Neuronal stem cell (in vitro differentiated cells): ENCODE data around the gene SLC16A7.

Experiments used
- DNase-seq: peaks from one replicate; pipeline ENCODE4 v3.0.0-alpha.2; 2013; ENCODE audit warnings: low spot score
- H2AFZ ChIP-seq: one replicate; pipeline ENCODE4 v1.6.1; 2013; ENCODE audit warnings: mild to moderate bottlenecking, low read length, inconsistent platforms
- H2AK5ac ChIP-seq: 2 replicates; pipeline ENCODE4 v1.6.1; 2013; ENCODE audit warnings: low read depth, mild to moderate bottlenecking, inconsistent platforms, low read length, moderate library complexity, mixed read lengths
- H2BK120ac ChIP-seq: 2 replicates; pipeline ENCODE4 v1.6.1; 2013; ENCODE audit warnings: low read depth, mild to moderate bottlenecking, inconsistent platforms, low read length, moderate library complexity, mixed read lengths
- H2BK12ac ChIP-seq: one replicate; pipeline ENCODE4 v1.6.1; 2013; ENCODE audit warnings: low read length, inconsistent platforms
- H2BK15ac ChIP-seq: 2 replicates; pipeline ENCODE4 v1.6.1; 2013; ENCODE audit warnings: mild to moderate bottlenecking, low read length, inconsistent platforms, mixed read lengths
- H2BK5ac ChIP-seq: one replicate; pipeline ENCODE4 v1.6.1; 2013; ENCODE audit warnings: inconsistent platforms, mild to moderate bottlenecking, low read length, moderate library complexity
- H3K14ac ChIP-seq: one replicate; pipeline ENCODE4 v1.6.1; 2013; ENCODE audit warnings: low read length, inconsistent platforms
- H3K18ac ChIP-seq: 2 replicates; pipeline ENCODE4 v1.6.1; 2013; ENCODE audit warnings: low read length, inconsistent platforms
- H3K23ac ChIP-seq: 2 replicates; pipeline ENCODE4 v1.6.1; 2013; ENCODE audit warnings: low read depth, mild to moderate bottlenecking, mixed read lengths, low read length, inconsistent platforms; ENCODE audit not compliant: poor library complexity
- H3K27ac ChIP-seq: replicated peaks from 3 replicates; pipeline ENCODE4 v1.5.1; 2013; ENCODE audit warnings: low read length, inconsistent platforms
- H3K27me3 ChIP-seq, 3 experiments: 2 replicates each; pipeline ENCODE4 v1.6.1; 2013; ENCODE audit warnings: low read length in 3 of 3, mild to moderate bottlenecking in 2 of 3, inconsistent platforms in 1 of 3, low read depth in 1 of 3, mixed read lengths in 1 of 3, moderate library complexity in 1 of 3; ENCODE audit not compliant: control insufficient read depth in 3 of 3, insufficient read depth in 3 of 3
- H3K36me3 ChIP-seq, 2 donors: replicated peaks in 1 of 2; 2 replicates each; pipeline ENCODE4 v1.6.1; 2013; ENCODE audit warnings: low read length in 2 of 2; ENCODE audit not compliant: control insufficient read depth in 2 of 2, insufficient read depth in 2 of 2
- H3K4ac ChIP-seq: 2 replicates; pipeline ENCODE4 v1.6.1; 2013; ENCODE audit warnings: inconsistent platforms, mild to moderate bottlenecking, low read length, moderate library complexity
- H3K4me1 ChIP-seq, 2 donors: 1 replicate in 1 of 2; 2 replicates in 1 of 2; pipeline ENCODE4 v1.6.1; 2013; ENCODE audit warnings: low read length in 2 of 2, low read depth in 1 of 2; ENCODE audit not compliant: control insufficient read depth in 2 of 2, insufficient read depth in 1 of 2
- H3K4me2 ChIP-seq: one replicate; pipeline ENCODE4 v1.6.1; 2013; ENCODE audit warnings: mild to moderate bottlenecking, low read length, inconsistent platforms; ENCODE audit not compliant: insufficient read depth, poor library complexity, severe bottlenecking
- H3K4me3 ChIP-seq, 2 donors: 2 replicates each; pipeline ENCODE4 v1.5.1; 2013; ENCODE audit warnings: low read length in 2 of 2, mild to moderate bottlenecking in 2 of 2, inconsistent platforms in 1 of 2, moderate library complexity in 1 of 2
- H3K79me1 ChIP-seq: one replicate; pipeline ENCODE4 v1.6.1; 2013; ENCODE audit warnings: low read depth, mild to moderate bottlenecking, inconsistent platforms, low read length, moderate library complexity
- H3K9ac ChIP-seq: one replicate; pipeline ENCODE4 v1.6.1; 2013; ENCODE audit warnings: mild to moderate bottlenecking, low read depth, low read length, inconsistent platforms; ENCODE audit not compliant: poor library complexity
- H3K9me3 ChIP-seq, 2 donors: replicated peaks in 1 of 2; 2 replicates each; pipeline versions ENCODE3 to v1.6.1; 2013; ENCODE audit warnings: low read length in 2 of 2, mild to moderate bottlenecking in 2 of 2, inconsistent platforms in 1 of 2, low read depth in 1 of 2, mixed read lengths in 1 of 2, moderate library complexity in 1 of 2; ENCODE audit not compliant: control insufficient read depth in 2 of 2, insufficient read depth in 1 of 2
- H4K8ac ChIP-seq: one replicate; pipeline ENCODE4 v1.6.1; 2013; ENCODE audit warnings: low read depth, mild to moderate bottlenecking, inconsistent platforms, low read length, moderate library complexity
- H4K91ac ChIP-seq: one replicate; pipeline ENCODE4 v1.6.1; 2013; ENCODE audit warnings: low read length, low read depth, mild to moderate bottlenecking, inconsistent platforms; ENCODE audit not compliant: poor library complexity
- WGBS, 2 donors: extraction: QIAGEN DNeasy Blood & Tissue Kit; methylation state at CpG; one replicate each; pipeline ENCODE4 v1.1.7; 2013; ENCODE audit warnings: missing lambda C conversion rate in 2 of 2, mixed read lengths in 1 of 2; ENCODE audit not compliant: insufficient read length in 2 of 2, insufficient replicate concordance in 1 of 2; ENCODE audit errors: extremely low coverage in 2 of 2; 5-methylcytosine and 5-hydroxymethylcytosine counted together

SLC16A7 gene

DNA sequence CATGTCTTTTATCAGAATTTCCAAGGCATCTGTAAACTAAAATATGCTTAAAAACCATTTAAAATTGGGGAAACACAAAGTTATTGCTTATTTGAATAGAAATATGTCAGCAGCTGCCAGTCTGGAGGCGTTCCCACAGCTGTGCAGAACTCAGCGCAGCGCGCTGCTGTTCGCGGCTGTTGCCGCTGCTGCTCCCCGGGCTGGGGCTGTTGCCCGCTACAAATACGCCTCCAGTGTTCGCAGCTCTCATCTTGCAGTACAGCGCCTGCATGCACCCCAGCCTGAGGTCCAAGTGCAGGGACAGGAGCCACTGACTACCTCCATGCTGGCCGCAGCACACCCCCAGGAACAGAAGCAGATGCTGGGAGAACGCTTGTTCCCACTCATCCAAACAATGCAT lies 216.2 kb downstream of the SLC16A7 start:
- Histone ChIP-seq H3K18ac (no peak overlapping the region), H2BK5ac (no peak overlapping the region), H3K4me2 (no peak overlapping the region), H3K79me1 (peaks cover 2% of the 10 kb centered on the region), H3K4me1 (no peaks in the 10 kb centered on the region), H2BK12ac (no peak overlapping the region), H3K9ac (no peak overlapping the region), H2AFZ (no peak overlapping the region), H2BK120ac (no peak overlapping the region), H3K36me3 (no peaks in the 10 kb centered on the region), H3K14ac (peak overlapping the region; percentile 56), H3K4ac (no peak overlapping the region), H3K23ac (no peak overlapping the region), H4K8ac (no peak overlapping the region), H3K27ac (no peak overlapping the region), H4K91ac (no peak overlapping the region), H2AK5ac (no peak overlapping the region), H3K27me3 (no peaks in the 10 kb centered on the region), H3K4me3 (no peak overlapping the region), H3K9me3 (peaks cover 0 to 1% of the 10 kb centered on the region in 2 donors), H2BK15ac (no peak overlapping the region)
- no CpG with 5 or more reads among the region's 14 CpGs for WGBS, 2 donors
- DNase-seq: no peak

GRCh38 chr12:59812716-59813115 lies 216.9 kb downstream of the SLC16A7 start:
- WGBS, 2 donors: no CpG with 5 or more reads among the region's 7 CpGs
- no peak overlapping the region for H3K14ac ChIP-seq
- no peak overlapping the region for H2BK12ac ChIP-seq
- H2AK5ac ChIP-seq: no peak overlapping the region
- no peak overlapping the region for H3K9ac ChIP-seq
- H3K4me1 ChIP-seq: no peaks in the 10 kb centered on the region
- no peaks in the 10 kb centered on the region for H3K36me3 ChIP-seq
- no peak overlapping the region for H3K4ac ChIP-seq
- H3K9me3 ChIP-seq: peaks cover 0 to 1% of the 10 kb centered on the region in 2 donors
- H2BK5ac ChIP-seq: no peak overlapping the region
- no peaks in the 10 kb centered on the region for H3K27me3 ChIP-seq
- no peak overlapping the region for H4K8ac ChIP-seq
- no peak overlapping the region for H4K91ac ChIP-seq
- no peak overlapping the region for H3K27ac ChIP-seq
- no peak overlapping the region for H3K4me3 ChIP-seq
- no peak overlapping the region for H2BK120ac ChIP-seq
- peaks cover 2% of the 10 kb centered on the region for H3K79me1 ChIP-seq
- H2AFZ ChIP-seq: no peak overlapping the region
- H3K23ac ChIP-seq: no peak overlapping the region
- no peak overlapping the region for H3K4me2 ChIP-seq
- H2BK15ac ChIP-seq: no peak overlapping the region
- no peak for DNase-seq
- no peak overlapping the region for H3K18ac ChIP-seq

DNA sequence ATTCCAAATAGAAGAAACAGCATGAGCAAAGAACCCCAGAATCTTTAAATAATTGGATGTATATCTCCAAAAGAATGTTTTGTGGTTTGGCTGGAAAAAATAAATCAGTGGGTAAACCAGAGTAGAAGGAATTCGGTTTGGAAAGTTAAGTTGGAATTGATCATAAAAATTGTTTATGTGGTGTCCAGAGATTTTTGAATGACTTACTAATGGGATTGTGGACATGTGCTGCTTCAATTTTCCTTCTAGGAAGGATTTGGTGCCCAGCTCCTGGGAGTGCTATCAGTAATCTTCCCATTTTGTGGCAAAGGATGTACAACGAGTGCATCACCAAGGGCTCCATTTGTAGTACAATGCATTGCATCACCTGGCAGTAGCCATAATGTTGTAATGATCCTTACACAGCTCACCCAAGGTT lies 224.8 kb downstream of the SLC16A7 start:
- H2BK15ac ChIP-seq: no peak overlapping the region
- H2AFZ ChIP-seq: no peak overlapping the region
- no peaks in the 10 kb centered on the region for H3K36me3 ChIP-seq
- no peak overlapping the region for H3K9ac ChIP-seq
- no peak overlapping the region for H2AK5ac ChIP-seq
- no peaks in the 10 kb centered on the region for H3K27me3 ChIP-seq
- no peak overlapping the region for H2BK12ac ChIP-seq
- no peak overlapping the region for H3K4me2 ChIP-seq
- H2BK120ac ChIP-seq: no peak overlapping the region
- H3K4me3 ChIP-seq: no peak overlapping the region
- no peak overlapping the region for H3K27ac ChIP-seq
- H3K23ac ChIP-seq: no peak overlapping the region
- DNase-seq: no peak
- no peaks in the 10 kb centered on the region for H3K79me1 ChIP-seq
- H4K8ac ChIP-seq: no peak overlapping the region
- H3K4me1 ChIP-seq: no peaks in the 10 kb centered on the region
- no peak overlapping the region for H3K14ac ChIP-seq
- H4K91ac ChIP-seq: no peak overlapping the region
- H2BK5ac ChIP-seq: no peak overlapping the region
- H3K4ac ChIP-seq: no peak overlapping the region
- no peak overlapping the region for H3K18ac ChIP-seq
- no peaks in the 10 kb centered on the region for H3K9me3 ChIP-seq
- 100% methylated on average over 1 of the region's 2 CpGs; no CpG with 5 or more reads in 1 of the 2 donors for WGBS, 2 donors

DNA sequence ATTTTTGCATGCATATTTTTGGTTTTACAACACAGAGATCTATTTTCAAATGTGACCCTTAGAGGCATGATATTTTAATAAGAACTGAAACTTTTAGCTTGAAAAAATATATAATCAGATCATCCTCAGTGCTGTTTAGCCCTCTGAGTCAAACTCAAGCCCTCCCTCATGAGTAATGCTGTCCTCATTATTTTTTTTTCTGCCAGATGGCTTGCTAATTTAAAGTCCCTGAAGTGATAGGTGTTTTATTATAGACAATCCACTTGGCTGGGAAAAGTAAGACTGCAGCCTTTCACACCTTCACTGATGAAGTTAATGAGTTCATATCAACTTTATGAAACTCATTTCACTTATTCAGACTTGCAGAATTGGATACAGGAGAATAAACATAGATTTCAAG lies 227.7 kb downstream of the SLC16A7 start:
- Histone ChIP-seq H3K27me3 (no peaks in the 10 kb centered on the region), H3K23ac (no peak overlapping the region), H2AK5ac (no peak overlapping the region), H2AFZ (no peak overlapping the region), H3K18ac (no peak overlapping the region), H3K9me3 (no peaks in the 10 kb centered on the region), H2BK5ac (no peak overlapping the region), H2BK15ac (no peak overlapping the region), H3K4ac (no peak overlapping the region), H3K14ac (no peak overlapping the region), H3K4me1 (no peaks in the 10 kb centered on the region), H2BK12ac (no peak overlapping the region), H3K4me3 (no peak overlapping the region), H3K9ac (no peak overlapping the region), H3K4me2 (no peak overlapping the region), H2BK120ac (no peak overlapping the region), H4K91ac (no peak overlapping the region), H3K27ac (no peak overlapping the region), H3K79me1 (no peaks in the 10 kb centered on the region), H3K36me3 (no peaks in the 10 kb centered on the region), H4K8ac (no peak overlapping the region)
- DNase-seq: no peak
